ENCODE data around the gene LAMA3.

The LAMA3 gene

GRCh38 chr18:23968638-23969604, 279.7 kb downstream of the LAMA3 start:
- no peak overlapping the region for H3K4me3 ChIP-seq (ENCODE audit: low read depth, low read length)
- DNase-seq (ENCODE audit: low read depth), result no peak
- no peak for TF ChIP-seq CTCF (IDR thresholded peaks at IDR 0.05; ENCODE audit: control insufficient read depth, extremely low read depth, insufficient read depth)

GRCh38 chr18:23969664-23970063, 280.4 kb downstream of the LAMA3 start:
- DNase-seq (ENCODE audit: low read depth), result no peak
- H3K4me3 ChIP-seq (ENCODE audit: low read depth, low read length), result no peak overlapping the region
- no peak for TF ChIP-seq CTCF (IDR thresholded peaks at IDR 0.05; ENCODE audit: control insufficient read depth, extremely low read depth, insufficient read depth)

- no peak for TF ChIP-seq CTCF (IDR thresholded peaks at IDR 0.05; ENCODE audit: control insufficient read depth, extremely low read depth, insufficient read depth)
- H3K4me3 ChIP-seq (ENCODE audit: low read depth, low read length), result no peak overlapping the region
- DNase-seq (ENCODE audit: low read depth), result no peak
Observed at GRCh38 chr18:23970161-23971096, 281.2 kb downstream of the LAMA3 start.

- DNase-seq (ENCODE audit: low read depth), result no peak
- no peak for TF ChIP-seq CTCF (IDR thresholded peaks at IDR 0.05; ENCODE audit: control insufficient read depth, extremely low read depth, insufficient read depth)
- no peak overlapping the region for H3K4me3 ChIP-seq (ENCODE audit: low read depth, low read length)
Observed at GRCh38 chr18:23971097-23971440, 281.8 kb downstream of the LAMA3 start.

DNA sequence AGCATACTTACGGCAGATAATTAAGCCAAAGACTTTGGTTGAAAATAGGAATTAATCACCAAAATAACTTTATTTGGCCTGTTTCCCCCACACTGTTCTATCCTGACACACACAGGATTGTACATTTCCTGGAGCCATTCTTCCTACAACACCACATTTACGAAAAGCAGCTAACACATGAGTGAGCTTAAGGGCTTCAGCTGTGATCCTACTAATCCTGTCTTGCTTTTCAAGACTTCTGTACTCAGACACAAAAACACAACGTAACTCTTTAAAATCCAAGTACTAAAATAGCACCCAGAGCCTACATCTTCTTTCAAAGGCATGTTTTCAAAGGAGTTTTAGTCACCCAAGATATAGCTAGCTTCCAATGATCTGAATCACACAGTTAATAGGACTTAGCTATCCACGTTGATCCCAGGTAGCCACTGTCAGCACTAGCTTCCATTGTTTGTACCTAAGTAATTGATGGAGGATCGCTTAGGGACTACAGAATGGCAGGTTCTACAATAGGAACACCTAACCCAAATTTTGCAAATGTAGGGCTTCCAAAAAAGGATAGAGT, 282.5 kb downstream of the LAMA3 start:
- no peak for TF ChIP-seq CTCF (IDR thresholded peaks at IDR 0.05; ENCODE audit: control insufficient read depth, extremely low read depth, insufficient read depth)
- no peak for DNase-seq (ENCODE audit: low read depth)
- H3K4me3 ChIP-seq (ENCODE audit: low read depth, low read length), result no peak overlapping the region

- H3K4me3 ChIP-seq (ENCODE audit: low read depth, low read length), result no peak overlapping the region
- no peak for TF ChIP-seq CTCF (IDR thresholded peaks at IDR 0.05; ENCODE audit: control insufficient read depth, extremely low read depth, insufficient read depth)
- no peak for DNase-seq (ENCODE audit: low read depth)
Observed at GRCh38 chr18:23972453-23972852, 283.2 kb downstream of the LAMA3 start.
